ENCODE results near the gene SNX10.
A peak's percentile ranks its signal among the peaks of the same experiment; 100 is the strongest.

SNX10 gene

DNA sequence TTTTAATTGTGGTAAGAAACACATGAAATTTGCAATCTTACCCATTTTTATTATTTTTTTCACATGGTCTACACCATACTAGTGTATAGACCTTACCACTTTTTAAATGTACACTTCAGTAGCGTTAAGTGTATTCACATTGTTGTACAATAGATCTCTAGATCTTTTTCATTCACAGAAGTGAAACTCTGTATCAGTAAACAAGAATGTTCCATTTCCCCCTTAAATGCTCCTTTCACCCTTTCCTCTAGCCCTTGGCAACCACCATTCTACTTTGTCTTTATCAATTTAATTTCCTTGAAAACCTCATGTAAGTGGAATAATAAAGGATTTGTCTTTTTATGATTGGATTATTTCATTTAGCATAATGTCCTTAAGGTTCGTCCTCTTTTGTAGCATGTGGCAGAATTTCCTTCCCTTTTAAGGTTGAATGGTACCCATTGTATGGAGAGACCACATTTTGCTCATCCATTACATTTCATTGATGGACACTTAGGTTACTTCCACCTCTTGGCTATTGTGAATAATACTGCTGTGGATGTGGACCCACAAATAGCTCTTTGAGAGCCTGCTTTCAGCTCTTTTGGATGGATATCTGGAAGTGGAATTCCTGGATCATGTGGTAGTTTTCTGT, 45.7 kb downstream of the SNX10 start:
- DNase-seq (ENCODE audit: low read depth, low spot score), result no peak

DNA sequence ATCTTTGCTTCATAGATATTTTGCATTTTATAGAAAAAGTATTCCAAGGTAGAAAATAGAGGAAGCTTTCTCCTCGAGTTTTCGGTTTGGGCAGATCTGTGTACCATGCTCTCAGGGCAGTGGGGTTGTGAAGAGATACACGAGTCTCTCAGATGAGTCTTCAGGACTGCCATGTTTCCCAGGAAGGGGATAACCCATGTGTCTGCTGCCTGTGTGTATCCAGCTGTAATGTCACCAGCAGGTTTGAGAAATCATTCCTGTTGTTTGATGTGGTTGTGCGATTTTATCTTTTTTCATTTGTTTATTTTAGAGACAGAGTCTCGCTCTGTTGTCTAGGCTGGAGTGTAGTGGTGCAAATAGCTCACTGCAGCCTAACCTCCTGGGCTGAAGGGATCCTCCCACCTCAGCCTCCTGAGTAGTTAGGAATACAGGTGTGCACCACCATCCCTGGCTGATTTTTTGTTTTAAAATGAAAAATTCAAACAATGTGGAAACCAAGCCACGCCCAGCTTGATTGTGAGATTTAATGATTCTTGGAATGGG, 48.9 kb downstream of the SNX10 start:
- DNase-seq (ENCODE audit: low read depth, low spot score), result no peak

DNA sequence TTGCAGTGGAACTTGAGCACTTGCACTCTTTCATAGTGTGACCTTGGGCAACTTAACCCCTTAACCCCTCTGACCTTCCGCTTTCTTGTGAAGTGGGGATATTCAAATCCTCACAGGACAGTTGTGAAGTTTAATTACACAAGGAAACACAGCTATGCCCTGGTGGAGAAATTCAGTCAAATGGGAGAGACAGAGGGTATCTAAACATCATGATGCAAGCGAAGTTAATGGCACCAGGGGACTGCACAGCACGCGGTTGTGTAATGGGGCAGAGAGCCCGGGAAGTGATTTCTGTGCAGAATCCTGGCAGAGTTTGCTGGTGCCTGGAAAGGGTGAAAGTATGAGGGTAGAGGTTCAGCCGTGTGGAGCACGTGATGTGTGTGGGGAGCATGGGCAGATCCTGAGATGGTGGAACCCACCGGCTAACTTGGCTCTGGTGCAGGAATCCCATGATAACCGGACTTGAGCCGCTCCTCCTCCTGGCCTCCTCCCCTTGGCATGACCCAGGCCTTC, 51.7 kb downstream of the SNX10 start:
- no peak for DNase-seq (ENCODE audit: low read depth, low spot score)

DNA sequence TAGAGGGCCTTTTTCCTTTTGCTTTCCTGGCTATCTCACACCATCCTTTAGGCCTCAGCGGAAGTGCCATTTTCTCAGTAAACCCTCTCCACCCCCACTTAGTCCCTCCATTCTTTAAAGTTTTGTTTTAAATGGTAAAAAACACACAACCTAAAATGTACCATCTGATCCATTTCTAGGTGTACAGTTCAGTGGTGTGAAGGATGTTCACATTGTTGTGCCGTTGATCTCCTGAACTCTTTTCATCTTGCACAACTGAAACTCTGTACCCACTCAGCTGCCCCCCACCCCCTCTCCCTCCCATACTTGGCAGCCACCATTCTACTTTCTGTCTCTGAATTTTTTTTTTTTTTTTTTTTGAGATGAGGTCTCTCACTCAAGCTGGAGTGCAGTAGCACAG, 52.2 kb downstream of the SNX10 start:
- DNase-seq (ENCODE audit: low read depth, low spot score), result no peak

DNA sequence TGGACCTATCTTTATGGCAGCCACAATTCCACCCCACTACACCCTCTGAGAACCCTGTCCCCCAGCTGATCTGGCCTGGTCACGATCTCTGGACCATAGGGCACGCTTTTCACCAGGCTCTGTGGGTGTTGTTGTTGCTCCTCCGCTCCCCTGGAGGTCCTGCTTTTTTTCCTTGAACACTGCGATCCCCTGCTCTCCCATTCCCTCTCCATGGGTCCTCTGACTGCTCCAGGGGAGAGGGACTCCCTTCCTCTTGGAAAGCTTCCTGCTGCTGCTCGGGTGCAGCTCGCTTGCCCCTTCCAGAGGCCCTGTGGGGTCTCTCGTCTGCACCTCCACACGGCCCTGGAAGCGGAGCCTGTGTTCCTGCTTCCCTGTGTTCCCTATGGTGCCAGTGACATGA, 53.5 kb downstream of the SNX10 start:
- DNase-seq (ENCODE audit: low read depth, low spot score), result no peak

DNA sequence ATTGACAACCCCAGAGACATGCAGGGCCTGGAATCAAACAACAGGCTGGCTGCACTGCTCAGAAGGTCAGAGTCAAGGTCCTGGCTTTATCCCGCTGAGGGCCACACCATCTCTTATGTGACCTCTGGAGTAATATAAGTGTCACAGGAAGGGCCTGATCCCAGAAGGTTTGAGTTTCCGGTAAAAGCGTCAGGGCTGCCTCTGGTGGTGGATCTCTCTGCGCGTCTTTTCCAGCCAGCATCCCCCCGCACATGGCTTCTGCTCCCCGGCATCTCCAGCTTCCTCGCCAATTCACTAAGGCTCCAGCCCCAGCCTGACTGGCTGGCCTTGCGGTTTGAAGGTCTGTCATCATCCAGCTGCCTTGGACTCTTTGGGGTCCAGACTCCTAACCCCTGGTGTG, 54.2 kb downstream of the SNX10 start:
- no peak for DNase-seq (ENCODE audit: low read depth, low spot score)

DNA sequence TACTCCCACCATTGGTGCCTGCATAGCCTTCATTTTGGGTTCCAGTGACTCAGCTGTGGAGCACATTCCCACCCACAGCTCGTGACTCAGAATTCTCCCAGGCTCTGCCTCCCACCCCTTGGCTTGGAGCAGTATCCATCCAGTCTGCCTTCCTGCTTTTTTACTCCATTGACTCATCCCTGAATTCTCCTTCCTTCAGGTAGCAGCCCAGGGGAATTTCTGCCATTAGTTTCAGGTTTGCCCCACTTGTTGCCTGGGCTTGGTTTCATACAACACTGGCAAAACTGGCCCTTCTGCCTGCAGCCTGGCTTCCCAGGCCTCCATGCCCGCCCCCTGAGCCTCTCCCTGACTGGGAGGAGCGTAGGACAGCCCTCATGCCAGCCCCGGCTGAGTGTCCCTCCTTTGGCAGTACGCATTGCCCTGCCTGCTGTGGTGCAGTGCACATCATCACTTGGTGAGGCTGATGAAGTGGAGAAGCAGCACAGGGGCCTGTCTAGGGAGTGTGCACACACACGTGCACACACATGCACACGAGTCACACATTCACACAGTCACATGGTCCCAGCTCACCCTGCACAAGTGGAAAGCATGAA, 55.0 kb downstream of the SNX10 start:
- DNase-seq (ENCODE audit: low read depth, low spot score), result no peak

DNA sequence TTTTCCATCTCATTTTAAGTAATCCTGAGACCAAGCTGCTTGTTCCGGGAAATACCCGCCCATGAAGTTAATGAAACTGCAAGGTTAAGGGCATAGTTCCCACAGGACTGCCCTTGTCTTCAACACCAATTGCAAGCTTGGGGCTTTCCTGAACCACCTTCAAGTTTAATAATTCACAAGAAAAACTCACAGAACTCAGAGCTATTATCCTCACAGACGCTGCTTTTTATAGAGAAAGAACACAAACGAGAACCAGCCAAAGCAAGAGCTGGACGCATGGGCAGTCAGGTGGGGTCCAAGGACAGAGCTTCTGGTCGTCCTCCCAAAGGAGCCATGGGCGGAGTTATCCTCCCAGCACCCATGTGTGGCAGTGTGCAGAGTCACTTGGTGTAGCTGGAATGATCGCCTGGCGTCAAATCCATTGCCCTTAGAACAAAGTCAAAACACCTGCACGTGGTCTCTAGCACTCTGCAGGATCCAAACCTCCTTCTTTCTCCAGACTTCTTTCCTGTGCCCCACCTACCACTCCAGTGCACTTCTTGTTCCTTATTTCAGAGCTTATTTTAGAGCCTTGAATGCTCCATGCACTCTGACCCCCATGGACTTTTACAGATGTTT, 56.7 kb downstream of the SNX10 start:
- no peak for DNase-seq (ENCODE audit: low read depth, low spot score)

DNA sequence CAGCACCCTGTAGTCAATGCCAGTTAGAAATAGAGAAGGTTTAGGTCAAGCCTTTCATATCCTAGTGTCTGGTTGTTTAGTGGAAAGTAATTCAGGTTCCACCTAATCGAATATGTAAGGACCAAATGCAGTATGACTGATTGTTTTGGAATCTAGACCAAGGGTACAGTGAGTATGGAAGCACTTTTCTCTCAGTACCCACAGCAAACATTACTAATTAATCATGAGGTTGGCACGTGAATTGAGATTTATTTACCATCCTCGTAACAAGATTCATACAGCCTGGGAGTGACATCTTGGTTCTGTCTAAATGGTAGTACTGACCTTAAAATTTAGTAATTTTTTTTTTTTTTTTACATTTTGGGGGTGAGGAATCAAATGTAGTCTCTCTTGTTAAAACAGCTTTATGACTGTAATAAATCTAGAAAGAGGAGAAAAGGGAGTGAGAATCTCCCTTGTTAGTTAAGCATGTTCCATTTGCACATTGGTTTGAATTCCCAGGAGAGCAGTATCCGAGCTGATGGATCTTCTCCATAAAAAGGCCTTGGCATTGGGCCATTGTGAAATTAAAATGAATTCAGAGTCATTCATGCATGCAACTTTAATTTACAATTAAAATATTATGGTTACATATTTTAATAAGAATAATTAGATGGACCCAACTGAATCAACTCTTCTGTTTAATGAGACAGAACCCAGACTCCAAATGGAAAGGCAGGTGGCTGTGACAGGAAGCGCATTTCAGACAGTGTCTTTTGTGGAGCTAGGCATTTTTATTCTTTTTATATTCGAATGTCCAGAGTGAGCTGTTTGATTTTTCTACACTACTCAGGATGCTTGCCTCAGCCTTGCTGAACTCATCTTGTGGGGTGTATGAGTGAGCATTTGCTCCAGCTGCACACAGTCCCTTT, 57.6 kb downstream of the SNX10 start:
- no peak for DNase-seq (ENCODE audit: low read depth, low spot score)

DNA sequence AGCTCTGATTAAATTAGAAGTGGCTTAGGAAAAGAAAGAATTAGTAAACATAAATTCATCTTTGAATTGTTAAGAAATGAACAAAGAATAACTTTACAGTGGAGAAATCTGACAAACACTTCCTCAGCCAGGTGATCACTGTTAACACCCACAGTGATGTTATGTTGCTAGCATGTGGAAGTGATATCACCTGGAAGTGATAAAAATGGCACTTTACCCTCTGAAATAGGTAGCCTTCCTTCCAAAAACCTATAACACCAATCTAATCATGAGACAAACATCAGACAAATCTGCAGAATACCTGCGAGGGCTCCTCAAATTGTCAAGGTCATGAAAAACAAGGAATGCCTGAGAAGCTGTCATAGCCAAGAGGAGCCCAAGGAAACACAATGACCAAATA, 59.5 kb downstream of the SNX10 start:
- DNase-seq (ENCODE audit: low read depth, low spot score), result no peak

DNA sequence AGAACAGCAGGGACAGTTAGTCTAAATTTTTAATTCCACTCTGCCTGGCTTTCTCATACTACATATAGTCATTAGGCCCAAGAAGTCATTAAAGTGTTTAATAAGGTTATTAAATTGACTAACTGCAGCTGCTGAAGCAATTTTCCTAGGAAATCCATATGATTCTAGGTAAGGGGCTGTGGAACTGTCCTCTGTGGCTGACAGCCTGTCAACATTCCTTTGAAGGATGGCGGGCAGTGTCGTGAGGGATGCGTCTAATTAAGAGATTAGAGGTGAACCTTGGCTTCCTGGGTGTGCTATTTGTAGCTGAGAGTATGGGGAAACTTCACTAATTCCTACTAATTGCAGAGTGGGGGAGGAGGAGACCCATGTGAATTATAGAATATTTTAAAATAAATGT, 64.6 kb downstream of the SNX10 start:
- no peak for DNase-seq (ENCODE audit: low read depth, low spot score)

DNA sequence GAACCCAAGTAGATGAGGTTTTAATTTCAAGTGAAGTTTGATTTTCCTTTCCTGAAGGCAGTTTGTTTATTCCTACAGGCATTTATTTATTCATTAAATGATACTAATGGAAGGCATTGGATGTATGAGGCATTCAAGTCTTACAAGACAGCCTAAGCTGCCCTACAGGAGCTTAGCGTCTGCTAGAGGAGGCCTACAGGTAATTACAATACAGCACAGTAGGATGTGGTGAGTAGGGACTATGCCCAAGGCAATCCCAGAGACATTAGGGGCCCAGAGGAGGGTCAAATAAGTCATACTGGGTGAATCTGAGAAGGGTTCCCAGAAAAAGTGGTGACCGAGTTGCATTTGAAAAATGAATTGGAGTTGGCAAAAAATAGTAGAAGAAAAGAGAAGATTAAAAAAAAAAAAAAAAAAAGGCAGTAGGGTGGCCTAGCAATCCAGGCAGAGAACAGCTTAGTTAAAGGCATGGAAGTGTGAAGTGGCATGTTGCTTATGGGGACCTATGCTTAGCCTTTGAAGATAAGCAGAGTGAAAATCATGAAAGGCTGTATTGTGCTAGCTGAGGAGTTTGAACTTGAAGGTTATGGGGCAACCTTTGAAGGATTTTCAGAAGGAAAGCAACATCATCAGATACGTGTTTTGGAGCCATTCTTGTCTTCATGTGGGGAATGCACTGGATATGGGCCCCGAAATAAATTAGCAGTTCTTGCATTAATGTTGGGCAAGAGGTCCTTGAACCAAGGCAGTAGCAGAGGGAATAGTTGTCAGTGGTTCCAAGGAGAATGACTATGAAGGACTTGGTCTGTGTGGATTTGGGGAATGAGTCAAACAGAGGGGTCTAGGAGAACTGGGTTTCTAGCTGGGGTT, 65.5 kb downstream of the SNX10 start:
- no peak for DNase-seq (ENCODE audit: low read depth, low spot score)

DNA sequence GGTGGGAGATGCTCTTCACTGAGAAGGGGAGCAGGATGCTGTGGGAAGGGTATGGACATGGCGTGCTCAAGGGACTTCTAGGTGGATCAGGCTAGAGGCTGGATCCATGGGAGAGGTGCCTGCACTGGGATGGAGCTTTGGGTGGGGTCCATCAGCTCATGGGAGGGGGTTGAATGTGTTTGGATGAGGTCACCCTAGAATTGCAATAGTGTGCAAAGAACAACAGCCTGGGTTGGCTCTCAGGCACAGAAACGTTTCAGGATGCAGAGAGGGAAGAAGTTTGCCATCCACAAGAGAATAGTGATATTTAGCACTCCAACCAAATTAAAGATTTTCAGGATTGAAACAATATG, 66.1 kb downstream of the SNX10 start:
- no peak for DNase-seq (ENCODE audit: low read depth, low spot score)

DNA sequence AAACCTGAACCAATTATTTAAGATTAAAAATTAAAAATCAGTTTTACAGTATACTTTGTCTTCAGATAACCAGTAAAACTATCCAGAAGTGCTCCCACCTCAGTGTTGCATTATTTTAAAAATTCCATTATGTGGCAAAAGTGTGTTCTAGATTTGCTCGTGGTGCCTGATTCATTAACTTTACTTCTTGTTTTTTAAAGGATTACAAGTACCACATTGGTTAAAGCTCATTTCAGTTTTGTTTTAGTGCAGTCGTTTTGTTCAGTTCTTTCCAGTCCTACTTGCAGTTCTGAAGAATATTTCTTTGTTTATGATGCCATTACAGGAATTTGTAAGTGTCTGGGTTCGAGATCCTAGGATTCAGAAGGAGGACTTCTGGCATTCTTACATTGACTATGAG, 69.0 kb downstream of the SNX10 start:
- no peak for DNase-seq (ENCODE audit: low read depth, low spot score)

DNA sequence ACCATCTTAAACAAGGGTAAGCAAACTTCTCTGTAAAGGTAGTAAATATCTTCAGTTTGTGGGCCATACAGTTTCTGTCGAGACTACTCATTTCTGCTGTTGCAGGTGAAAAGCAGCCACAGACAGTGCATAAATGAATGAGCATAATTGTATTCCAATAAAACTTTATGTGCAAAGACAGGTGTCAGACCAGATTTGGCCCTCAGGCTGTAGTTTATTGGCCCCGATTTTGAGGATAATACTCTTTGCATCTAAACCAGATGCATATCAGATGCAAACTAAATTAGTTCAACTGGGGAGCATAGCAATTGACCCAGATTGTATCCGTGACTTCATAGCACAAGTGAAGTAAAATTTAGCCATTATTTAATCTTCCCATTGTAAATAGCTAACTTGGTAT, 70.0 kb downstream of the SNX10 start:
- no peak for DNase-seq (ENCODE audit: low read depth, low spot score)

DNA sequence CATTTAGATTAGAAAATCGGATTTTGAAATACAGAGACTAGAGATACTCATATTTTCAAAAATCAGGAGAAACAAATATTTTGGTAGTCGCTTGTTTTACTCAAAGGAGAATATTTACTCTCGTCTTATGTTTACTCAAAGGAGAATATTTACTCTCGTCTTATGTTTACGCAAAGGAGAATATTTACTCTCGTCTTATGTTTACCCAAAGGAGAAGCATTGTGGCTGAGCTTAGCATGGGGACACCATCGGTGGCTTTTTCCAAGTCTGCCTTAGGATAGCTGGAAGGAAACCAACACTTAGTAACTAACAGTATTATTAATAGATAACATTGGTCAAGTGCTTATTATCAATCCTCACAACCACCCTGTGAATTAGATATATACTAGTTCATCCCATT, 71.8 kb downstream of the SNX10 start:
- DNase-seq (ENCODE audit: low read depth, low spot score), result no peak

DNA sequence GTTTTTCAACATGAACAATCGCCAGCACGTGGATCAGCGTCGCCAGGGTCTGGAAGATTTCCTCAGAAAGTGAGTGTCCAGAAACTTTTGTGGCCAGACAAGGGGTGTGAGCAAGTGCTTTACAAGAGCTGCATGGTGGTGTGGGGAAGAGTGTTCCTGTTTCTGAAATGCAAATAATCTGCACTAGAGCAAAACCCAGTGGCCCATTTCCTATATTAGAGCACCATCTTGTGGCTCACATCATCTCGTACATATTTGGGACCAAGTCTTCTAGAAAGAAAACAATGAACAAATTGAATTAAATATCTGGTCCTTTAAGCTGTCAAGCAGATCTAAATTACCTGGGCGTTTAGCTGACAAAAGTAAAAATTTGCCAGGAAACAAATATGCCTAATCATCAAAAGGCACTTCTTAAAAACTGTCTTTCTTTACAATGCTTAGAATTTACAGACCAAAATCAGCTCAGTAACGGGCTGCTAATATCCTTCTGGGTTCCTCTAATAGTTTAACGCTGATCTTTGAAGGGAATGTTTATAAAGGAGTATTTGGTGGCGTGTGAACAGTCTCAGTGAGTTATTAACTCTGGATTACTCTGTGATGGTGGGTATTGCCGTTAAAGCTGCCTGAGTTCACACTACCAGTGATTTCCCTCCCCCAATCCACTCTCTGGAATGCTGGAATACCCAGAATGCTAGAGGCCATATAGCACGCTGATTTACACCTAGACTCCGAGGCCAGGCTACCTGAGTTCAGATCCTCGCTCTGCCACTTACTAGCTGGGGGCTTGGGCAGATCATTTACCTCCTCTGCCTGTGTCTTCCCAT, 73.6 kb downstream of the SNX10 start:
- DNase-seq (ENCODE audit: low read depth, low spot score), result peak; percentile 25

DNA sequence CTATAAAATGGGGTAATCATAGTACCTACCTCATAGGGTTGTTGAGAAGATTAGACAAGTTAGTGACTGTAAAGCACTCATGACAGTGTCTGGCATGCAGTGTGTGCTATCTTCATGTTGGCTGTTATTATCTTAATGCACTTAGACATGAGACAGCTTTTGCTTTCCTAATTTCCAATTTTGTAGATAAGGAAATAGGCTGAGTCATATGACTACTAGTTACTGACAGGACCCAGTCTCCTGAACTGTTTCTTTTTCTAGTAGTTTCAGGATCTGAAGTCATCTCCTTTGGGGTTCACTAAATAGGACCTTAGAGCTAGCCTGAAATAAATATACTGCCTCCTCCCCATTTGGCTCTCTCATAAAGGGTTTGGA, 74.2 kb downstream of the SNX10 start:
- DNase-seq (ENCODE audit: low read depth, low spot score), result no peak

DNA sequence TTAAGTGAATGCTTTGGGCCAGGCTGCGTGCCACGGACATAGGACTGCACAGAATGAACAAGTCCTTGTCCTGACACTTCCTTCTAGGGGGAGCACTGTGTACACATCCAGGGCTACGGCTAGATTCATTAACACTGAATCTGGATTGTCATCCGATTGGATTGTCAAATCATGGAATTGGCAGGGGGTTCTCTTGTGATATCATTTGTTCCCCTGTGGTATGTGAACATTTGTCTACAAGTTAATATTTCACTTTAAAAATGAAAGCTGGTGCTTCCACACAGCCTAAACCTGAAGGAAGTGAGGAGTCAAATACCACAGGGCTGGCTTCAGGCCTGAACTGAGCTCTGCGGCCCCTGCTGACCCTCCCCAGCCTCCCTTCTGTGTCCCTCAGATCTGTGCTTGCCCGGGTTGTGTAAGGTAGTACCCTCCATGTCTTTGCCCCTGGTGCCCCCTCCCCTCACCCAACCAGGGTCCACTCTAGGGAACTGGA, 75.6 kb downstream of the SNX10 start:
- no peak for DNase-seq (ENCODE audit: low read depth, low spot score)

DNA sequence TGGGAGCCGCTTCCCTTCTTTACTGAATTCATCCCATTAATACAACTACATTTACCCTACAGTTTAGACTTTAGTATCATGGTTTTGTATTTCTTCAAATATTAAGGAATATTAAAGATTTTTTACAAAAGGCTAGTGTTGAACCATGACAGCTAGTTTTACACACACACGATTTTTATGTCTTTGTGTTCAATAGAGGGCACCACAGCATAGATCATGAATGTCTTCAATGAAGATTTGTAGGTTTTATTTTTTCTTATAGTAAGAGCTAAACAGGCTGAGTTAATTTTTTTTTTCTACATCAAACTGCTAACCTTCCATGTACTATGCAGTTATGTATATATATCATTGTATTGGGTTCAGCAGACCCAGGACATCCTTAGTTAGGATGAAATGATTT, 76.9 kb downstream of the SNX10 start:
- DNase-seq (ENCODE audit: low read depth, low spot score), result no peak
